Heart left ventricle (tissue), 16 donors: Measurements from ENCODE around the gene INHA. TPM values are rescaled to one million over a fixed set of nuclear protein-coding genes. Genes with fewer than 3 reads are reported as not detected.

Source experiments
- ATAC-seq, 4 donors: fragments of 200-7000 bp; cut with Tn5 transposase; one replicate each; pipeline ENCODE4 v1.9.1; 2020 to 2022; ENCODE audit warnings: moderate library complexity in 4 of 4, mild to moderate bottlenecking in 3 of 4, moderate number of reproducible peaks in 1 of 4
- DNase-seq, 5 donors: peaks; one replicate each; pipeline ENCODE4 v3.0.0-alpha.2; 2020
- H3K27ac ChIP-seq, 12 donors: fragments of 200-600 bp; sonication (generic) in 4 of 12; one replicate each; pipeline versions ENCODE4 v1.5.0 to v1.8.0; 2016 to 2022; ENCODE audit warnings: mild to moderate bottlenecking in 2 of 12
- H3K27me3 ChIP-seq, 9 donors: fragments of 200-600 bp; sonication (generic) in 2 of 9; one replicate each; pipeline versions ENCODE4 v1.5.1 to v1.8.0; 2016 to 2022; ENCODE audit warnings: mild to moderate bottlenecking in 3 of 9
- H3K36me3 ChIP-seq, 9 donors: fragments of 200-600 bp; sonication (generic) in 2 of 9; one replicate each; pipeline versions ENCODE4 v1.5.0 to v1.8.0; 2018 to 2022; ENCODE audit warnings: mild to moderate bottlenecking in 2 of 9
- H3K4me1 ChIP-seq, 12 donors: fragments of 200-600 bp; sonication (generic) in 4 of 12; one replicate each; pipeline versions ENCODE4 v1.5.0 to v1.8.0; 2016 to 2022; ENCODE audit warnings: mild to moderate bottlenecking in 3 of 12
- H3K4me3 ChIP-seq, 12 donors: fragments of 200-600 bp; sonication (generic) in 4 of 12; one replicate each; pipeline versions ENCODE4 v1.5.0 to v1.8.0; 2017 to 2022; ENCODE audit warnings: mild to moderate bottlenecking in 9 of 12, moderate library complexity in 4 of 12
- H3K9me3 ChIP-seq, 12 donors: fragments of 200-600 bp; sonication (generic) in 4 of 12; one replicate each; pipeline versions ENCODE4 v1.5.0 to v1.8.0; 2016 to 2022; ENCODE audit warnings: mild to moderate bottlenecking in 1 of 12
- CTCF ChIP-seq, 12 donors: fragments of 200-600 bp; sonication (generic) in 4 of 12; IDR thresholded peaks; one replicate each; pipeline versions ENCODE4 v1.5.0 to v1.8.0; 2018 to 2022; ENCODE audit warnings: antibody characterized with exemption in 12 of 12, mild to moderate bottlenecking in 5 of 12
- POLR2A ChIP-seq, 2 donors: fragments of 450-650 bp; IDR thresholded peaks; one replicate each; pipeline ENCODE4 v1.6.1; 2017; ENCODE audit warnings: antibody characterized with exemption in 2 of 2, mild to moderate bottlenecking in 2 of 2, moderate library complexity in 2 of 2
- WGBS, 4 donors: extraction: QIAGEN DNeasy Blood & Tissue Kit in 2 of 4; methylation state at CpG; one replicate each; pipeline versions ENCODE4 v1.1.5 to v1.1.7; 2013 to 2018; 5-methylcytosine and 5-hydroxymethylcytosine counted together
- intact Hi-C, 10 donors: fragments of 100-400 bp; cut with DNase I; formaldehyde crosslinking; loops; one replicate each; pipeline versions ENCODE4 v1.11.1 to v1.14.2; 2022
- polyA plus RNA-seq, 2 donors: library from polyadenylated mRNA; stranded (reverse); fragments of 200-250 nt; gene quantifications; one replicate each; pipeline ENCODE4 v1.2.3, GENCODE V29; 2013
- total RNA-seq, 9 donors: library from RNA; depleted of rRNA in 2 of 9; stranded (reverse); fragments of >200 nt in 2 of 9; fragmentation: NEBNext Ultra II Directional in 3 of 9; extraction: Animal tissue kit (Norgen Biotek cat#: 25700) in 3 of 9; gene quantifications; one replicate each; pipeline versions ENCODE4 v1.1.0 to v1.2.4, GENCODE V29; 2016 to 2023
- donor health status: ischemic (EF 13 %, LVEDD 7.1; RV severe dilation, severe dysfunction).
- donor health status: healthy with polysubstance abuse.
- donor health status: DM: no; HTN: yes; CAD: no.
- donor health status: DM: no; HTN: no; CAD: no.
- donor health status: ischemic (EF 25% LVEDD 6.9; RV normal size, moderate dysfunction).
- donor health status: ischemic (EF 25% LVEDD 5.7; RV mildly dilated, moderate dysfunction).
- donor health status: healthy.
- donor health status: DM: yes; HTN: yes; CAD: no.
- donor health status: ischemic (EF 35%, LVEDD 5.7; RV mildly dilated, moderate dysfunction).
- donor health status: nonischemic (EF 11% LVEDD 7.7; RV severe dilation, severe dysfunction).
- donor health status: DM: yes; HTN: yes; CAD: no.
- donor health status: PGD.
- donor health status: ischemic (EF 29% LVEDD 5.4; RV normal size, mild dysfunction).
- donor health status: nonischemic (EF 23%, LVEDD 6.1; RV moderate dilation, normal function).

The INHA gene
- total and polyA plus RNA-seq, 11 donors, result 0.52 to 14.2 (median 1.9) TPM

- Histone ChIP-seq H3K36me3 (no peaks in the 10 kb centered on the region), H3K9me3 (no peaks in the 10 kb centered on the region), H3K27me3 (no peaks in the 10 kb centered on the region), H3K27ac (peak overlapping the region in 7 of 12 donors; percentile 5 to 61 (median 25)), H3K4me1 (peaks cover 0 to 13% (median 8%) of the 10 kb centered on the region in 12 donors), H3K4me3 (no peak overlapping the region)
- WGBS, 4 donors, result 64 to 69% (median 65%) methylated on average over 6 of the region's 6 CpGs
- intact Hi-C loops, result no loop called here
- TF ChIP-seq CTCF (IDR thresholded peaks at IDR 0.05) (no peak), POLR2A (IDR thresholded peaks at IDR 0.05) (no peak)
- ATAC-seq, result no peak
- DNase-seq, result no peak
These were observed 20.6 kb downstream of the INHA start for GRCh38 chr2:219592736-219593135.

GRCh38 chr2:219593154-219593553, 21.0 kb downstream of the INHA start:
- 87 to 95% (median 91%) methylated on average over 2 of the region's 2 CpGs for WGBS, 4 donors
- H3K27me3 ChIP-seq, result no peaks in the 10 kb centered on the region
- ATAC-seq, result no peak
- H3K27ac ChIP-seq, result peak overlapping the region in 6 of 12 donors; percentile 5 to 61 (median 34)
- peaks cover 0 to 14% (median 8%) of the 10 kb centered on the region in 12 donors for H3K4me1 ChIP-seq
- no peak for DNase-seq
- H3K9me3 ChIP-seq, result no peaks in the 10 kb centered on the region
- TF ChIP-seq CTCF (IDR thresholded peaks at IDR 0.05), result no peak
- TF ChIP-seq POLR2A (IDR thresholded peaks at IDR 0.05), result no peak
- H3K4me3 ChIP-seq, result no peak overlapping the region
- intact Hi-C loops, result no loop called here
- H3K36me3 ChIP-seq, result no peaks in the 10 kb centered on the region

- DNase-seq (no peak), ATAC-seq (no peak)
- Histone ChIP-seq H3K36me3 (no peaks in the 10 kb centered on the region), H3K27ac (peak overlapping the region in 7 of 12 donors; percentile 15 to 96 (median 46)), H3K9me3 (no peaks in the 10 kb centered on the region), H3K4me1 (peaks cover 0 to 20% (median 13%) of the 10 kb centered on the region in 12 donors), H3K4me3 (no peak overlapping the region), H3K27me3 (no peaks in the 10 kb centered on the region)
- intact Hi-C loops, result loop anchor here in 3 of 10 donors (5.0 kb wide), 3 partner anchors 33 to 203 kb away; partner anchors contain the start of genes CHPF (in 1 of the 3) and TMEM198 (in 1 of the 3)
- TF ChIP-seq CTCF (IDR thresholded peaks at IDR 0.05) (no peak), POLR2A (IDR thresholded peaks at IDR 0.05) (no peak)
- 14 to 25% (median 18%) methylated on average over 3 of the region's 3 CpGs for WGBS, 4 donors
These were observed 23.1 kb downstream of the INHA start for GRCh38 chr2:219595256-219595655.

- no peaks in the 10 kb centered on the region for H3K9me3 ChIP-seq
- H3K27ac ChIP-seq, result peak overlapping the region; percentile 85 to 97 (median 94)
- no peak for DNase-seq
- no peaks in the 10 kb centered on the region for H3K27me3 ChIP-seq
- peaks cover 0 to 20% (median 13%) of the 10 kb centered on the region in 12 donors for H3K4me1 ChIP-seq
- peak overlapping the region; percentile 33 to 80 (median 68) for H3K4me3 ChIP-seq
- ATAC-seq, result peak in 3 of 4 donors; percentile 5 to 7 (median 7)
- whole genome bisulfite sequencing, 4 donors, result 10 to 12% (median 11%) methylated on average over 19 of the region's 19 CpGs
- TF ChIP-seq CTCF (IDR thresholded peaks at IDR 0.05) (no peak), POLR2A (IDR thresholded peaks at IDR 0.05) (no peak)
- H3K36me3 ChIP-seq, result peaks cover 0 to 17% (median 9%) of the 10 kb centered on the region in 9 donors
- intact Hi-C loops, result loop anchor here in 4 of 10 donors (1.0 to 5.0 kb wide), 6 partner anchors 26 to 205 kb away; partner anchors contain the start of genes OBSL1 (in 2 of the 4), CHPF (in 1 of the 4) and TMEM198 (in 1 of the 4)
These were observed 24.9 kb downstream of the INHA start for GRCh38 chr2:219596954-219597551.
